Measurements from ENCODE around the gene TRIM71. TPM values are rescaled to one million over a fixed set of nuclear protein-coding genes. Genes with fewer than 3 reads are reported as not detected.
A peak's percentile ranks its signal among the peaks of the same experiment; 100 is the strongest.
"Not testable (repeated sequence)": the region's sequence is repeated elsewhere in the genome, so short reads cannot be mapped to it uniquely, and the experiment has no call there.

TRIM71 gene
- total RNA-seq, 5 donors from 2014 or later (not counting 1 experiment from before 2014, with no cell fraction given): 0.05 to 0.32 (median 0.29) TPM; not detected in 1

- H3K27ac Mint-ChIP-seq: no peak overlapping the region
- peaks cover 0 to 2% of the 10 kb centered on the region in 2 donors for H3K27me3 Mint-ChIP-seq
- no peak overlapping the region for H3K4me3 Mint-ChIP-seq
- H3K4me3 ChIP-seq (ENCODE audit: control insufficient read depth in 1 of 2, extremely low read depth in 1 of 2, low read length in 1 of 2): no peak overlapping the region
- ChIA-PET CTCF (no interaction called here), POLR2A (no interaction called here)
- no peaks in the 10 kb centered on the region for H3K9me3 ChIP-seq
- no peaks in the 10 kb centered on the region for H3K36me3 ChIP-seq (ENCODE audit: control insufficient read depth in 2 of 2, extremely low read depth in 1 of 2, insufficient read depth in 1 of 2, low read length in 1 of 2)
- H3K36me3 Mint-ChIP-seq: no peaks in the 10 kb centered on the region
- no peak overlapping the region for H3K27ac ChIP-seq (ENCODE audit: low read length)
- peaks cover 0 to 3% of the 10 kb centered on the region in 2 experiments for H3K27me3 ChIP-seq (replicated peaks in 1 of 2; ENCODE audit: control insufficient read depth in 2 of 2, extremely low read depth in 1 of 2, insufficient read depth in 2 of 2, low read length in 1 of 2)
- WGBS (ENCODE audit: insufficient coverage): 80% methylated on average over 1 of the region's 2 CpGs
- no peaks in the 10 kb centered on the region for H3K4me1 Mint-ChIP-seq
- ATAC-seq (replicated peaks in 1 of 4) (no peak), DNase-seq (no peak)
- no peaks in the 10 kb centered on the region for H3K9me3 Mint-ChIP-seq
- H3K4me1 ChIP-seq (ENCODE audit: control insufficient read depth in 1 of 2, extremely low read depth in 1 of 2, insufficient read depth in 2 of 2, low read length in 2 of 2): no peaks in the 10 kb centered on the region
Observed at GRCh38 chr3:32937331-32937730, 119.5 kb downstream of the TRIM71 start.

GRCh38 chr3:32939531-32940284 lies 121.9 kb downstream of the TRIM71 start:
- H3K27ac ChIP-seq (ENCODE audit: low read length); H3K9me3 Mint-ChIP-seq; H3K4me3 Mint-ChIP-seq; DNase-seq; H3K27me3 ChIP-seq (replicated peaks in 1 of 2; ENCODE audit: control insufficient read depth in 2 of 2, extremely low read depth in 1 of 2, insufficient read depth in 2 of 2, low read length in 1 of 2); H3K27me3 Mint-ChIP-seq; H3K36me3 Mint-ChIP-seq; H3K9me3 ChIP-seq; CTCF ChIA-PET; H3K27ac Mint-ChIP-seq; H3K36me3 ChIP-seq (ENCODE audit: control insufficient read depth in 2 of 2, extremely low read depth in 1 of 2, insufficient read depth in 1 of 2, low read length in 1 of 2); H3K4me1 Mint-ChIP-seq; H3K4me3 ChIP-seq (ENCODE audit: control insufficient read depth in 1 of 2, extremely low read depth in 1 of 2, low read length in 1 of 2); H3K4me1 ChIP-seq (ENCODE audit: control insufficient read depth in 1 of 2, extremely low read depth in 1 of 2, insufficient read depth in 2 of 2, low read length in 2 of 2); ATAC-seq (replicated peaks in 1 of 4): not testable (repeated sequence)
- 94% methylated on average over 34 of the region's 40 CpGs for WGBS (ENCODE audit: insufficient coverage)
- POLR2A ChIA-PET: interaction anchor here in 1 of 2 donors (0.6 kb wide), 1 partner anchor 227 kb away, joined by 4 read pairs; no protein-coding TSS in a partner anchor

GRCh38 chr3:32940726-32941125 lies 122.9 kb downstream of the TRIM71 start:
- Mint-ChIP-seq H3K4me1 (no peaks in the 10 kb centered on the region), H3K36me3 (no peaks in the 10 kb centered on the region), H3K4me3 (no peak overlapping the region), H3K27me3 (no peaks in the 10 kb centered on the region), H3K9me3 (no peaks in the 10 kb centered on the region), H3K27ac (no peak overlapping the region)
- WGBS (ENCODE audit: insufficient coverage): 92% methylated on average over 16 of the region's 16 CpGs
- Histone ChIP-seq H3K4me1 (ENCODE audit: control insufficient read depth in 1 of 2, extremely low read depth in 1 of 2, insufficient read depth in 2 of 2, low read length in 2 of 2) (no peaks in the 10 kb centered on the region), H3K27me3 (replicated peaks in 1 of 2; ENCODE audit: control insufficient read depth in 2 of 2, extremely low read depth in 1 of 2, insufficient read depth in 2 of 2, low read length in 1 of 2) (peaks cover 0 to 5% of the 10 kb centered on the region in 2 experiments), H3K36me3 (ENCODE audit: control insufficient read depth in 2 of 2, extremely low read depth in 1 of 2, insufficient read depth in 1 of 2, low read length in 1 of 2) (no peaks in the 10 kb centered on the region), H3K27ac (ENCODE audit: low read length) (no peak overlapping the region), H3K9me3 (no peaks in the 10 kb centered on the region), H3K4me3 (ENCODE audit: control insufficient read depth in 1 of 2, extremely low read depth in 1 of 2, low read length in 1 of 2) (no peak overlapping the region)
- ChIA-PET CTCF (interaction anchor here in 1 of 2 donors (1.2 kb wide), 1 partner anchor 496 kb away, joined by 3 read pairs; no protein-coding TSS in a partner anchor), POLR2A (no interaction called here)
- ATAC-seq (replicated peaks in 1 of 4): no peak
- no peak for DNase-seq

- H3K9me3 Mint-ChIP-seq: no peaks in the 10 kb centered on the region
- H3K27me3 Mint-ChIP-seq: no peaks in the 10 kb centered on the region
- no peaks in the 10 kb centered on the region for H3K36me3 Mint-ChIP-seq
- no peaks in the 10 kb centered on the region for H3K36me3 ChIP-seq (ENCODE audit: control insufficient read depth in 2 of 2, extremely low read depth in 1 of 2, insufficient read depth in 1 of 2, low read length in 1 of 2)
- ATAC-seq (replicated peaks in 1 of 4) (no peak), DNase-seq (no peak)
- H3K9me3 ChIP-seq: no peaks in the 10 kb centered on the region
- peaks cover 0 to 9% of the 10 kb centered on the region in 2 experiments for H3K4me1 ChIP-seq (ENCODE audit: control insufficient read depth in 1 of 2, extremely low read depth in 1 of 2, insufficient read depth in 2 of 2, low read length in 2 of 2)
- no peak overlapping the region for H3K4me3 Mint-ChIP-seq
- H3K27me3 ChIP-seq (replicated peaks in 1 of 2; ENCODE audit: control insufficient read depth in 2 of 2, extremely low read depth in 1 of 2, insufficient read depth in 2 of 2, low read length in 1 of 2): peaks cover 0 to 3% of the 10 kb centered on the region in 2 experiments
- H3K27ac Mint-ChIP-seq: no peak overlapping the region
- no CpG with 5 or more reads among the region's 3 CpGs for WGBS (ENCODE audit: insufficient coverage)
- H3K4me1 Mint-ChIP-seq: peaks cover 8 to 19% (median 15%) of the 10 kb centered on the region in 3 donors
- ChIA-PET CTCF (interaction anchor here in 1 of 2 donors (3.5 kb wide), 1 partner anchor 125 kb away, joined by 13 read pairs; no protein-coding TSS in a partner anchor), POLR2A (no interaction called here)
- H3K4me3 ChIP-seq (ENCODE audit: control insufficient read depth in 1 of 2, extremely low read depth in 1 of 2, low read length in 1 of 2): no peak overlapping the region
- no peak overlapping the region for H3K27ac ChIP-seq (ENCODE audit: low read length)
Observed at GRCh38 chr3:32945136-32945535, 127.3 kb downstream of the TRIM71 start.

- H3K36me3 ChIP-seq (ENCODE audit: control insufficient read depth in 2 of 2, extremely low read depth in 1 of 2, insufficient read depth in 1 of 2, low read length in 1 of 2); POLR2A ChIA-PET; H3K4me3 Mint-ChIP-seq; H3K27me3 ChIP-seq (replicated peaks in 1 of 2; ENCODE audit: control insufficient read depth in 2 of 2, extremely low read depth in 1 of 2, insufficient read depth in 2 of 2, low read length in 1 of 2); H3K27me3 Mint-ChIP-seq; H3K36me3 Mint-ChIP-seq; H3K27ac Mint-ChIP-seq; ATAC-seq (replicated peaks in 1 of 4); H3K9me3 Mint-ChIP-seq; H3K4me3 ChIP-seq (ENCODE audit: control insufficient read depth in 1 of 2, extremely low read depth in 1 of 2, low read length in 1 of 2); H3K9me3 ChIP-seq; H3K27ac ChIP-seq (ENCODE audit: low read length): not testable (repeated sequence)
- 90% methylated on average over 4 of the region's 12 CpGs for WGBS (ENCODE audit: insufficient coverage)
- H3K4me1 Mint-ChIP-seq: peaks cover 10 to 23% (median 19%) of the 10 kb centered on the region in 3 donors
- CTCF ChIA-PET: interaction anchor here in 1 of 2 donors (3.5 kb wide), 1 partner anchor 125 kb away, joined by 13 read pairs; no protein-coding TSS in a partner anchor
- peaks cover 0 to 11% of the 10 kb centered on the region in 2 experiments for H3K4me1 ChIP-seq (ENCODE audit: control insufficient read depth in 1 of 2, extremely low read depth in 1 of 2, insufficient read depth in 2 of 2, low read length in 2 of 2)
- DNase-seq: peak in 1 of 35 experiments; percentile 11
Observed at GRCh38 chr3:32945598-32945997, 127.8 kb downstream of the TRIM71 start.

- Histone ChIP-seq H3K4me1 (ENCODE audit: control insufficient read depth in 1 of 2, extremely low read depth in 1 of 2, insufficient read depth in 2 of 2, low read length in 2 of 2) (peaks cover 4 to 23% of the 10 kb centered on the region in 2 experiments), H3K27ac (ENCODE audit: low read length) (no peak overlapping the region), H3K27me3 (replicated peaks in 1 of 2; ENCODE audit: control insufficient read depth in 2 of 2, extremely low read depth in 1 of 2, insufficient read depth in 2 of 2, low read length in 1 of 2) (peaks cover 0 to 3% of the 10 kb centered on the region in 2 experiments), H3K4me3 (ENCODE audit: control insufficient read depth in 1 of 2, extremely low read depth in 1 of 2, low read length in 1 of 2) (no peak overlapping the region), H3K9me3 (no peaks in the 10 kb centered on the region), H3K36me3 (ENCODE audit: control insufficient read depth in 2 of 2, extremely low read depth in 1 of 2, insufficient read depth in 1 of 2, low read length in 1 of 2) (no peaks in the 10 kb centered on the region)
- ChIA-PET POLR2A (interaction anchor here in 1 of 2 donors (0.6 to 1.1 kb wide), 2 partner anchors 128 to 163 kb away, joined by 3 to 5 read pairs; no protein-coding TSS in a partner anchor), CTCF (interaction anchor here (0.6 to 4.4 kb wide), 19 partner anchors 10 to 426 kb away, joined by 3 to 68 read pairs (median 4); no protein-coding TSS in a partner anchor)
- no peaks in the 10 kb centered on the region for H3K27me3 Mint-ChIP-seq
- H3K9me3 Mint-ChIP-seq: no peaks in the 10 kb centered on the region
- ATAC-seq (replicated peaks in 1 of 4) (peak in 1 of 4 experiments; percentile 5), DNase-seq (no peak)
- 0% methylated on average over 1 of the region's 5 CpGs for WGBS (ENCODE audit: insufficient coverage)
- peaks cover 25 to 36% (median 33%) of the 10 kb centered on the region in 3 donors for H3K4me1 Mint-ChIP-seq
- no peaks in the 10 kb centered on the region for H3K36me3 Mint-ChIP-seq
- H3K27ac Mint-ChIP-seq: no peak overlapping the region
- no peak overlapping the region for H3K4me3 Mint-ChIP-seq
Observed at GRCh38 chr3:32946973-32947788, 129.4 kb downstream of the TRIM71 start.

Measured in T-cell (primary cell).